ENCODE results near the gene KRT84. TPM values are rescaled to one million over a fixed set of nuclear protein-coding genes. Genes with fewer than 3 reads are reported as not detected.

Gene KRT84
- total and polyA plus RNA-seq, 8 donors: not detected

DNA sequence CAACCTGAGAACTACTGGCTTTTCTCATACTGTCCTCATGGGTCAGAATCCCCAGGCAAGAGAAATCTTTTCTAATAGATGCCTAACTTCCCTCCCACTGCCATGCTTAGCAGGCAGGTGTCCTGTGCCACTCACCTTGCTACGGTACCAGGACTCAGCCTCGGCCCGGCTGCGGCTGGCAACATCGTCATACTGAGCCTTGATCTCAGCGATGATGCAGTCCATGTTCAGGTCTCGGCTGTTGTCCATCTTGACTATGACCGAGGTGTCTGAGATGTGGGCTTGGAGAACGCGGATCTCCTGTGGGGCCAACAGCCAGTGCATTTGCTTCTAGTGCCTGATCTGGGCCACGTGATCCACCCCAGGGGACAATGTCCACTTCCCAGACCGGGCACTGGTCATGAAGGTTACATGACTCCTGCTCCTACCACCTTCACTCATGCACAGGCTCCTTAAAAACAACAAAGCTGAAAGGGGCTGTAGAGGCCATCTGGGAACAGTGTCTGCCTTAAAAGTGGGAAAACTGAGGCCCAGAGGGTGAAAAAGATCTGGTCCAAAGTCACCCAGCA lies 22.3 kb downstream of the KRT84 start:
- intact Hi-C loops (cut with DNase I; ENCODE audit: low total_unique reads): no loop called here
- H3K4me3 ChIP-seq: no peak overlapping the region
- TF ChIP-seq EP300 (IDR thresholded peaks at IDR 0.05): no peak
- TF ChIP-seq POLR2A (IDR thresholded peaks at IDR 0.05): no peak
- TF ChIP-seq POLR2AphosphoS5 (IDR thresholded peaks at IDR 0.05): no peak
- TF ChIP-seq, protein P1, sequence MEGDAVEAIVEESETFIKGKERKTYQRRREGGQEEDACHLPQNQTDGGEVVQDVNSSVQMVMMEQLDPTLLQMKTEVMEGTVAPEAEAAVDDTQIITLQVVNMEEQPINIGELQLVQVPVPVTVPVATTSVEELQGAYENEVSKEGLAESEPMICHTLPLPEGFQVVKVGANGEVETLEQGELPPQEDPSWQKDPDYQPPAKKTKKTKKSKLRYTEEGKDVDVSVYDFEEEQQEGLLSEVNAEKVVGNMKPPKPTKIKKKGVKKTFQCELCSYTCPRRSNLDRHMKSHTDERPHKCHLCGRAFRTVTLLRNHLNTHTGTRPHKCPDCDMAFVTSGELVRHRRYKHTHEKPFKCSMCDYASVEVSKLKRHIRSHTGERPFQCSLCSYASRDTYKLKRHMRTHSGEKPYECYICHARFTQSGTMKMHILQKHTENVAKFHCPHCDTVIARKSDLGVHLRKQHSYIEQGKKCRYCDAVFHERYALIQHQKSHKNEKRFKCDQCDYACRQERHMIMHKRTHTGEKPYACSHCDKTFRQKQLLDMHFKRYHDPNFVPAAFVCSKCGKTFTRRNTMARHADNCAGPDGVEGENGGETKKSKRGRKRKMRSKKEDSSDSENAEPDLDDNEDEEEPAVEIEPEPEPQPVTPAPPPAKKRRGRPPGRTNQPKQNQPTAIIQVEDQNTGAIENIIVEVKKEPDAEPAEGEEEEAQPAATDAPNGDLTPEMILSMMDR (IDR thresholded peaks at IDR 0.05): no peak
- H3K9me3 ChIP-seq: no peaks in the 10 kb centered on the region
- H3K27me3 ChIP-seq: peaks cover 0 to 9% (median 4%) of the 10 kb centered on the region in 3 donors
- no peaks in the 10 kb centered on the region for H3K36me3 ChIP-seq
- 94 to 96% (median 95%) methylated on average over 12 of the region's 12 CpGs for WGBS, 5 donors
- H3K4me1 ChIP-seq: no peaks in the 10 kb centered on the region
- DNase-seq: no peak
- no peak overlapping the region for H3K27ac ChIP-seq

DNA sequence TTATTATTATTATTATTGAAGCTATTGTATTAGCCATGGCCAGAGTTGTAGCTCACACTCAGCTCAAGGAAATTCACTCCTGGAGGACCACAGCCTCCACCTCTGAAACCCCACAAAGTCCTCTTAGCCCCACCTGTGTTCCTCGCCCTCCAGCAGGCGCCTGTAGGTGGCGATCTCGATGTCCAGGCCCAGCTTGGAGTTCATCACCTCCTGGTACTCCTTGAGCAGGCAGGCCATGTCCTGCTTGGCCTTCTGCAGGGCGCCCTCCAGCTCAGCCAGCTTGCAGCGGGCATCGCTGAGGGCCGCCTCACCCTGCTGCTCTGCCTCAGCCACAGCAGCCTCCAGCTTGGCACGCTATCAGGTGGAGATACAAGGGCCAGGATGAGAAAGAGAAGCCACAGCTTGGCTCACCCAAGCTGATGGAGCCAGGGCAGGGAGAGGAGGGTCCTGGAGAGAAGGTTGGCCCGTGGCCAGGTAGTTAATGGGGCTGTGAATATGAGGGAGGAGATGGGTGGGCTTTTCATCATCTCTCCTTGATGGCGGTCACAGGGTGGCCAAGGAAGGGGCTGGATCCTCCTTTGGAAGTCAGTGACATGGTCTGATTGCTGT lies 23.2 kb downstream of the KRT84 start:
- peaks cover 0 to 7% (median 4%) of the 10 kb centered on the region in 3 donors for H3K27me3 ChIP-seq
- H3K36me3 ChIP-seq: no peaks in the 10 kb centered on the region
- intact Hi-C loops (cut with DNase I; ENCODE audit: low total_unique reads): no loop called here
- H3K4me3 ChIP-seq: no peak overlapping the region
- TF ChIP-seq, protein P1 (IDR thresholded peaks at IDR 0.05): no peak
- TF ChIP-seq POLR2A (IDR thresholded peaks at IDR 0.05): no peak
- DNase-seq: no peak
- no peaks in the 10 kb centered on the region for H3K4me1 ChIP-seq
- no peaks in the 10 kb centered on the region for H3K9me3 ChIP-seq
- 79 to 93% (median 91%) methylated on average over 10 to 11 of the region's 11 CpGs for WGBS, 5 donors
- H3K27ac ChIP-seq: no peak overlapping the region

DNA sequence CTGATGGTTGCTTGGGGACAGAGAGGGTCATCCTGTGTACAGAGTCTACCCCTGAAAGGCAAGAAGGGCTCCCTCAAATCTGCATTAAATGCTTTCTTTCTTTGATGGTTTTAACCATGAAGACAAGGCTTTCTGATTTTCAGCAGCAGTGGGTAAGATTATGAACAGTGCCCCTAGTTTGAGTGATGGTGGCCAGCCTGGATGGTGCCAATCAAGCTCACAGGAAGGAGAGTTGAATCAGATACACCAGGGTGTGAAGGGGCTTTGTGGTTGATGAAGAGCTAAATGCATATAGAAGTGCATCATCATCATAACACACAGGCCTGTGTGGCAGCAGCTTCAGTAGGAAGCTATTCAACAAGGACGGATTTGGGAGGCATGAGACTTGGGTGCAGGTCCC lies 23.9 kb downstream of the KRT84 start:
- Histone ChIP-seq H3K36me3 (no peaks in the 10 kb centered on the region), H3K27me3 (peaks cover 0 to 4% (median 4%) of the 10 kb centered on the region in 3 donors), H3K9me3 (no peaks in the 10 kb centered on the region), H3K4me3 (no peak overlapping the region), H3K4me1 (no peaks in the 10 kb centered on the region), H3K27ac (no peak overlapping the region)
- no peak for DNase-seq
- WGBS, 5 donors: 78 to 96% (median 94%) methylated on average over 1 of the region's 1 CpG
- TF ChIP-seq EP300 (IDR thresholded peaks at IDR 0.05): no peak
- no peak for TF ChIP-seq POLR2A (IDR thresholded peaks at IDR 0.05)
- no peak for TF ChIP-seq POLR2AphosphoS5 (IDR thresholded peaks at IDR 0.05)
- TF ChIP-seq, protein P1 (IDR thresholded peaks at IDR 0.05): no peak
- intact Hi-C loops (cut with DNase I; ENCODE audit: low total_unique reads): no loop called here

DNA sequence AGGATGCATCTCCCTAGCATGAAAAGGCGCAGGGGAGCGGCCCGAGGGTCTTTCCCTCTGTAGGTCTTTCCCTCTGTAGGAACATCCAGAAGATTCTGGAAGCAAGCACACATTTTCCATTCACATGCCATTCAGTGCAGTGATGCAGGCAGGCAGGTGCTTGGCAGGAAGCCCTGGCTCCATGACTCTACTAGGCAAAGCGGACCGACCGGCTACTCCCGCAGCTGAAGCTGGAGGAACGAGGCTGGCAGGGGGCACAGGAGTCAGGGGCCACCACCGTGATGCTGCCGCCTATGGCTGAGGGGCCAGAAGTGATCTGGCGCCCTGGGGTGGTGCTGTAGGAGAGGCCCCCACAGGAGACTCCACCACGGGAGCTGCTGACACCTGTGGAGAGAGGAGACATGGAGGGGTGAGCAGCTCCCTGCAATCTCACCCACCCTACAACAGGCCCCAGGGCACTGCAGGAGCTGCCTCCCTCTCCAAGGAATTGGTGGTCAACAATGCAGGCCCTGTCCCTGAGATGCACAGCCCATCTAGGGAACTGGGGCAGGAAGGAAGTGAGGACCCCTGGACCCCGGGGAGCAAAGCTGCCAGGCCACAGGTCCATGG lies 24.7 kb downstream of the KRT84 start:
- DNase-seq: peak; percentile 28 to 72
- 56 to 67% (median 62%) methylated on average over 11 to 13 of the region's 13 CpGs for WGBS, 5 donors
- H3K9me3 ChIP-seq: no peaks in the 10 kb centered on the region
- no peaks in the 10 kb centered on the region for H3K4me1 ChIP-seq
- peaks cover 0 to 12% (median 4%) of the 10 kb centered on the region in 3 donors for H3K27me3 ChIP-seq
- intact Hi-C loops (cut with DNase I; ENCODE audit: low total_unique reads): no loop called here
- H3K4me3 ChIP-seq: no peak overlapping the region
- TF ChIP-seq, protein P1 (IDR thresholded peaks at IDR 0.05): no peak
- TF ChIP-seq EP300 (IDR thresholded peaks at IDR 0.05) (no peak), POLR2AphosphoS5 (IDR thresholded peaks at IDR 0.05) (no peak), POLR2A (IDR thresholded peaks at IDR 0.05) (no peak)
- no peaks in the 10 kb centered on the region for H3K36me3 ChIP-seq
- no peak overlapping the region for H3K27ac ChIP-seq

All from stomach (tissue), 9 donors.